Ammon's horn (tissue), 1 donor: ENCODE data around the gene CNFN.
A peak's percentile ranks its signal among the peaks of the same experiment; 100 is the strongest.

Experiments
- DNase-seq: peaks from one replicate; pipeline ENCODE4 v3.0.0-alpha.2; 2016; ENCODE audit warnings: low spot score

Gene CNFN

GRCh38 chr19:42389899-42390298 lies at the start of gene CNFN:
Gene CNFN, minus strand, starts transcription at chr19:42390297. Its CDS starts 1,260 bp downstream, at chr19:42389037.
- DNase-seq, result no peak

GRCh38 chr19:42436006-42436405 lies 45.9 kb upstream of the CNFN start:
- DNase-seq, result no peak

- DNase-seq, result no peak
Observed at GRCh38 chr19:42435316-42435715, 45.2 kb upstream of the CNFN start.

GRCh38 chr19:42433503-42434260 lies 43.6 kb upstream of the CNFN start:
- peak; percentile 81 for DNase-seq

DNA sequence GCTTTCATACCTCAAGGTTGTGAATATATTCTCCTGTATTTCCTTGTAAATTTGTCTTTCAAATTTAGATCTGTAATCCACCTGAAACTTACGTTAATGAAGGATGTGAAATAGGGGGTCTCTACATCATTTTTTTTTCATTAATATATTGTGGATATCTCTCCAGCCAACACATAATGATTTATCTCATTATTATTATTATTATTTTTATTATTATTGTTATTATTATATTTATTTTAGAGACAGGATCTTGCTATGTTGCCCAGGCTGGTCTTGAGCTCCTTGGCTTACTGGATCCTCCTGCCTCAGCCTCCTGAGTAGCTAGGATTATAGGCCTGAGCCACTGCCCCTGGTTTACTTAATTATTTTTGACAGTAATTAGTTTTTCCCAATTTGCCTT lies 41.4 kb upstream of the CNFN start:
- DNase-seq, result no peak

DNA sequence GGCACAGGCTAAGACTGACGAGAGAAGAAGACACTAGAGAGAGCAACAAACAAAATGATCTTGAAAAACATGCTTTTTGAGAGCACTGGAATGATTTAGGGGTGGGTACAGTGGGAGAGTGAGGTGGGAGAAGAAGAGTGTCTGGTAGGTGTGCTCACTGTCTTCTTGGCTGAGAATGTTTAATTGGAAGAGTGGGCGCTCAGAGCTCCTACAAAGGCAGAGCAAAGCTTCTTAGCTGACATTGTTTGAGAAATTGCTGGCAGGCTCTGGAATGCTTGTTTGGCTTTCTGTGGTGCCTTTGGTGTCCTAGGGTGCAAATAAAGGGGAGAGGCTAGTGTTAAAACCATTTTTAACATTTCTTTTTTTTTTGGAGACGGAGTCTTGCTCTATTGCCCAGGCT lies 38.6 kb upstream of the CNFN start:
- DNase-seq, result no peak

DNA sequence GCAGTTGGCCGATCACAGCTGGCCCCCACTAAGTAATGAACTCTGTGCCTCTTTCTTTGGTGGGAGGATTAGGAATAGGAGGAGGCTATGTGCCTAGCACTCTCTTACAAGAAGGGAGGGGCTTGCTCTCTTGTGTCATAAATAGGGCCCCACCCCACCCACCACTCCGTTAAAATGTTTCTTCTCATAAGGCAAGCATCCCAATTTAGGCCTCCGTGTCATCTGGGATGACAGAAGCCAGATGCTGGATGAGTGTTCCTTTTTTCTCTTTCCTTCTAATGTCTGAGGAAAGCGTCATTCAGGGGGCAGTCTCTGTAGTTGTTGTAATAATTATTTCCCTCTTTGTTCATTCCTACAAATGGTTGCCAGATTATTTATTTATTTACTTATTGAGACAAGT lies 37.2 kb upstream of the CNFN start, which contains the start of gene LIPE:
Gene LIPE, minus strand, starts transcription at position 76 of the 400 bp plus-strand sequence. CDS start 239 bp downstream, outside the sequence.
- DNase-seq, result no peak

DNA sequence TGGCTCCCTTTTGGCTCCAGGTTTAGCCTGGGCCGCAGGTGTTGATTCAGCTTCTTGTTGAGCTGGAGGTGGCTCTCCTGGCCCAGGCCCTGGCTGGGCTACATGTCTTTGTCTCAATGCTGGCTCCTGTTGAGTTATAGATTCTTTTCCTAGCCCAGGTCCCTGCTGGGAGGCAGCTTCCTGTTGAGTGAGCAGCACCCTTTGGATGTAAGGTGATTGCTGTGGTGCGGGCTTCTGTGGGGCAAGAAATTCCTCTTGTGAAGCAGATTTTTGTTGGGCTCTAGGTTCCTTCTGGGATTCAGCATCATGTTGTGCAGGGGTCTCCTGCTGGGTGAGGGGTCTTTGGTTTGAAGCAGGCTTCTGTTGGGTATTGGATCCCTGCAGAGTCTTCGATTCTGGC lies 36.5 kb upstream of the CNFN start:
- no peak for DNase-seq

- DNase-seq, result no peak
Observed at GRCh38 chr19:42424712-42425131, 34.6 kb upstream of the CNFN start.

- no peak for DNase-seq
Observed at GRCh38 chr19:42424345-42424707, 34.2 kb upstream of the CNFN start.

GRCh38 chr19:42423462-42424344 lies 33.6 kb upstream of the CNFN start:
- DNase-seq, result peak; percentile 96

DNA sequence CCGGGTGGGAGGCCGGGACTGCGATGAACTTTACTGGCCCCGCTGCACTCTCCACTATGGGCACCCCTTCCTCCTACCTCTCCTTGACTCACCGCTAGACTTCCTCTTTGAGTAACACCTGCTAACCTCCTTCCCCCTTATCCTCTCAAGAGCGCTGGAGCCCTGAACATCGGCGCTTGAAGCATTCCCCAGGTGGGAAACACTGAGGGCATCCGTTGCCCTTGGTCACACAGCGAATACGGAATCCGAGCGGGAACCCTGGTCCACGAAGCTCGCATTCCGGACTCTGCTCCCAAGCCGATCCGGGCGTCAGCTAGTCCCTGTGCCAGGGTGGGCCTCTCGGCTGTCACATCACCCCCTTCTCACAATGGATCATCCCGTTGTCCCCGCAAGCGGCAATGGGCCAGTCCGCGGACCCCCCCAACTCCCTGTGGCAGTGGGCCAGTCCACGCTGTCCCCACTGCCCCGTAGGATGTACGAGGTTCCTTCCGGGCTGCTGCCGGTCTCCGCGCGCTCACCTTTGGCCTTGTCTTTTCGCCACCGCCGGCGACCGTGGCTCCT lies 32.9 kb upstream of the CNFN start:
- peak; percentile 65 for DNase-seq

- no peak for DNase-seq
Observed at GRCh38 chr19:42422092-42422900, 32.2 kb upstream of the CNFN start.

DNA sequence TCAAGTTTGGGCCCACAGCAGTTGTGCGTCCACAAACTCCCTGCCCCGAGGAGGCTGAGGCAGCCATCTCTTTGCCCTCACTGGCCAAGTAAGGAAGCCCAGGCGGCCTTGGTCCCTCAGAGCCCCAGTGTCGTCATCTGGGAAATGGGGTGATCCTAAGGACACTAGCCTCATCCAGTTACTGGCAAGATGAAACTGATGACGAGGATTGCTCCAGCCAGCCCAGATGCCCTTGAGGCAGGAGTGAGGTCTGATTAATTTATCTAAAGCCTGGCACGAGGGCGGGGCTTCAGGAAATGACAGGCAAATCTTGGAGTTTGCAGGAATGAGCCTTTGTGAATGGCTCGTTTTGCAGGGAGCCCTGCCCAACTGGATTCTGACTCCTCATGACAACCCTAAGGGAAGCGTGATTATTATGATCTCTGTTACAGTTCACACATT lies 31.5 kb upstream of the CNFN start:
- DNase-seq, result no peak

- DNase-seq, result no peak
Observed at GRCh38 chr19:42421101-42421500, 31.0 kb upstream of the CNFN start.

GRCh38 chr19:42420055-42420544 lies 30.0 kb upstream of the CNFN start:
- DNase-seq, result peak; percentile 48

DNA sequence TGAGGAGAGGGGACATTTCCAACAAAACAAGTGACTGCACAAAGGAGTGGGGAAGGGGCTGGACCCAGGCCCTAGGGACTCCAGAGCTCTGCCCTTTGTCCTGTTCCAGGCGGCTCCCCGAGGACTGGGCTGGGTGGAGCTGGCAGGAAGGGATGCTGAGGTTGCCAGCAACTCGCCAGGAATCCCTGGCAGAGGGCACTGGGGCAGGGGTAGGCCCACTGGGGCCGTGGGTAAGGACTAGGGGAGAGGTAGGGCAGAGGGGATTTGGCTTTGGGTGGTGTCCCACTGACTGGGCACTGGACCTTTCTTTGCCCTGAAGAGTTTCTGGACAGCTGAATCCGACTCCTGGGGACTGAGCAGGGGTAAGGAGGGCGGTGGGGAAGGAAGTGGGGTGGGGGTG lies 29.2 kb upstream of the CNFN start:
- DNase-seq, result no peak

DNA sequence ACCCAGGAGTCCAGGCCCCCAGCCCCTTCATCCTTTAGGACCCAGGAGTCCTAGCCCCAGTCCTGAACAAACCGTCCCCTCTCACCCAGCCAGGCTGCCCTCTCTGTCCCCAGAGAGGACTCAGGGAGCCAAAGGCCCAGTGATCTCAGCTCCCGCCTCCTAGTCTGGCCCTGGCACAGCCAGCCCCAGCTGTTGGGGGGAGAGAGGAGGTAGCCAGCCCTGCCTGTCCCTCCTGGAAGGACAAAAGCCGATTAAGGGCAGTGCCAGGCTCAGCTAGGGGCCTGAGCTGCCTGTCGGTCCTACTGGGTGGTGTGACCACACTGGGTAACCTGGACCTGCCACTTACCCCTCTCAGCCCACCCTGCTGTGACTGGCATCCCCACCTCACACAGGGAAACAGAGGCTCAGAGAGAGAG lies 22.6 kb upstream of the CNFN start:
- peak; percentile 90 for DNase-seq

DNA sequence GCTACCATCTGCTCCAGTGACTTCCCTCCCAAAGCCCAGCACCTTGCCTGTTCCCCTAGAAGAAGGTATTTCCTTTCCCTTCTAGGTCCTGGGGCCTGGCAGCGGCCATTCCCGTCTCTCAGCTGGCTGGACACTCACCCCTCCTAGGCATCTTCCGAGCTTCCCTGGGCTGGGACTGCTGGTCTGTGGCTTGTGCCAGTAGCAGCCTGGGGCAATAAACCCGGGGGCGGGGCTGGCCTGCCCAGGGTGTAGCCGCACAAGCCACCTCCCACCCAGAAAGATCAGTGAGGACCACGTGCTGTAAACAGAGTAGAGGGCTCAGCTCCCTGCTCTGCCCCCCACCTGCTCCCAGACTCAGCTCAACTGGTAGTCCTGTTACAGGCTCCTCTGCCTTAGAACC lies 22.1 kb upstream of the CNFN start:
- peak; percentile 84 for DNase-seq

DNA sequence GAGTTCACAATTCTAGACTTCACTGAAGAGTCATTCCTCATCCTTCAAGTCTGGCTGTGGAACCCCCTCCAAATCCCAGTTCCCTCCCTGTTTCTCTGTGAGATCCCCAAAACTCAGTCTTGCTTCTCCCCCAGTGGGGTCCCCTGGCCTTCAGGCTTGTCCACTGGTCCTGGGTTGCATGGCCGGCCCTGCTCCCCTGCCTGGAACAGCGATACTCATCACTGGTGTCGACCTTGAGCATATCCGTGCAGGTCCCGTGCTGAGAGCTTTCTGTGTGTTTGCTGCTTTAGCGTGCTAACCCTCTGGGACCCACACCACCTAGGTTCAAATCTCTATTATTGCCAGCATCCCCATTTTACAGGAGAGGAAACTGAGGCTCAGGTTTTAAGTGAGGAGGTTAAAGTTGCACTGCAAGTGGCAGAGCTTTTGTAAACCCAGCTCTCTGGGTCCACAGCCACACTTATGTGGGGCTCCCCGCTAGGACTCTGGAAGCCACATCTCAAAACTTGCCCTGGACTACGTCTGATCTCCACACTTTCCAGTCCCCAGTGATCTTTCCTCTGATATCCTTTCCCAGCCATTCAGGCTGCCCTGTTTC lies 21.6 kb upstream of the CNFN start:
- DNase-seq, result no peak

DNA sequence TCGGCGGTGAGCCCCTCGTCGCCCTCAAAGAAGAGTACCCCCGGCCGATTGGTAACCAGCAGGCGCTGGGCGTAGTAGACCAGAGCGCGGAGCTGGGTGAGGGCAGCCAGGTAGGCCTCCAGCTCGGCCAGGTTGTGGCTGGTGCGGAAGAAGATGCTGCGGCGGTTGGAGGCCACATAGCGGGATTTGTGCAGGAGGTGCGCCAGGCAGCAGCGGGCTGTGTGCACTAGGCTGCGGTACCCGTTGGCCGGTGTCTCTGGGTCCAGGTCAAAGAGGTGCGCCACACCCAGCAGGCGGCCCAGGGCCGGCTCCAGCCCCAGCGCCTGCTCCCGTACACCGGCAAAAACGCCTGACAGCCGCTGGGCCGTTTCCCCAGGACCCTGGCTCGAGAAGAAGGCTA lies 20.3 kb upstream of the CNFN start:
- no peak for DNase-seq
